SK-N-SH (cell line): ENCODE measurements around the gene SMIM1.

Source experiments
- FOXM1 ChIP-seq: IDR thresholded peaks from 2 replicates; pipeline ENCODE4 v1.4.0; 2012; ENCODE audit warnings: low read depth, mild to moderate bottlenecking
- RAD21 ChIP-seq: IDR thresholded peaks from 2 replicates; pipeline ENCODE4 v1.6.1; 2012; ENCODE audit warnings: mild to moderate bottlenecking, low read length
- TF ChIP-seq, protein P1 (sequence below): fragments of 200-600 bp; sonication (generic); IDR thresholded peaks from 2 replicates; pipeline ENCODE4 v1.6.1; 2017; ENCODE audit warnings: antibody characterized with exemption, mild to moderate bottlenecking, moderate library complexity

- TF ChIP-seq, protein P1, sequence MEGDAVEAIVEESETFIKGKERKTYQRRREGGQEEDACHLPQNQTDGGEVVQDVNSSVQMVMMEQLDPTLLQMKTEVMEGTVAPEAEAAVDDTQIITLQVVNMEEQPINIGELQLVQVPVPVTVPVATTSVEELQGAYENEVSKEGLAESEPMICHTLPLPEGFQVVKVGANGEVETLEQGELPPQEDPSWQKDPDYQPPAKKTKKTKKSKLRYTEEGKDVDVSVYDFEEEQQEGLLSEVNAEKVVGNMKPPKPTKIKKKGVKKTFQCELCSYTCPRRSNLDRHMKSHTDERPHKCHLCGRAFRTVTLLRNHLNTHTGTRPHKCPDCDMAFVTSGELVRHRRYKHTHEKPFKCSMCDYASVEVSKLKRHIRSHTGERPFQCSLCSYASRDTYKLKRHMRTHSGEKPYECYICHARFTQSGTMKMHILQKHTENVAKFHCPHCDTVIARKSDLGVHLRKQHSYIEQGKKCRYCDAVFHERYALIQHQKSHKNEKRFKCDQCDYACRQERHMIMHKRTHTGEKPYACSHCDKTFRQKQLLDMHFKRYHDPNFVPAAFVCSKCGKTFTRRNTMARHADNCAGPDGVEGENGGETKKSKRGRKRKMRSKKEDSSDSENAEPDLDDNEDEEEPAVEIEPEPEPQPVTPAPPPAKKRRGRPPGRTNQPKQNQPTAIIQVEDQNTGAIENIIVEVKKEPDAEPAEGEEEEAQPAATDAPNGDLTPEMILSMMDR: no peak
- TF ChIP-seq FOXM1 (no peak), RAD21 (no peak)
Observed at GRCh38 chr1:3759164-3759563, 13.4 kb upstream of the SMIM1 start.
